ENCODE data around the gene CHST13. TPM values are rescaled to one million over a fixed set of nuclear protein-coding genes. Genes with fewer than 3 reads are reported as not detected.

CHST13 gene
- total and polyA plus RNA-seq, 2 of the 4 experiments (the other 2 are of a cell fraction): not detected

DNA sequence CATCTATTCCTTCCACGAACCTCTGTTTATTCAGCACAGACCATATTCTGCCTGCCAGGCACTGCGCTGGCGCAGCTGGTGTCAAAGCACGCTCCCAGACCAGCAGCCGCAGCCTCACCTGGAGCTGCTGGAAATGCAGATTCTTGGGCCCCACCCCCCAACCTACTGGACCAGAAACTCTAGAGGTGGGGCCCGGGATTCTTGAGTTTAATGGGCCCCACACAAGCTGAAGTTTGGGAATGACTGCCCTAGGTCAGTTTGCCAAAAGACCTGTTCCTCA is 7.0 kb downstream of the CHST13 start:
- Histone ChIP-seq H3K23ac (ENCODE audit: low read depth, low read length) (no peak overlapping the region), H3K14ac (replicated peaks; ENCODE audit: low read depth, low read length) (no peak overlapping the region), H4K20me1 (ENCODE audit: insufficient read depth, low read length) (no peaks in the 10 kb centered on the region), H3K18ac (ENCODE audit: low read depth, low read length) (no peak overlapping the region), H3K27me3 (ENCODE audit: control insufficient read depth, insufficient read depth, low read length) (peaks cover 43% of the 10 kb centered on the region), H3K4me3 (ENCODE audit: insufficient read depth, low read depth, low read length) (no peak overlapping the region), H4K5ac (ENCODE audit: low read depth, low read length) (no peak overlapping the region), H3K79me1 (ENCODE audit: low read depth in 1 of 2, low read length in 2 of 2) (no peaks in the 10 kb centered on the region), H3K4me2 (ENCODE audit: low read depth, low read length) (no peak overlapping the region), H4K91ac (ENCODE audit: insufficient read depth, low read depth, low read length) (no peak overlapping the region), H2BK120ac (ENCODE audit: low read depth, low read length) (no peak overlapping the region), H3K27ac (ENCODE audit: insufficient read depth, low read length) (no peak overlapping the region), H3K4me1 (ENCODE audit: control insufficient read depth, insufficient read depth, low read length) (no peaks in the 10 kb centered on the region), H3K36me3 (ENCODE audit: control insufficient read depth, insufficient read depth, low read length) (no peaks in the 10 kb centered on the region), H3K9me1 (ENCODE audit: insufficient read depth, low read length) (no peaks in the 10 kb centered on the region), H3K56ac (ENCODE audit: extremely low read depth, insufficient read depth, low read length) (no peak overlapping the region), H4K8ac (ENCODE audit: low read depth in 2 of 2, low read length in 2 of 2) (no peak overlapping the region), H3K4ac (ENCODE audit: low read depth, low read length) (no peak overlapping the region), H2BK15ac (ENCODE audit: low read depth, low read length) (no peak overlapping the region), H3K9me3 (ENCODE audit: control insufficient read depth, insufficient read depth, low read length) (no peaks in the 10 kb centered on the region), H2AK9ac (replicated peaks; ENCODE audit: low read depth, low read length, poor library complexity) (no peak overlapping the region), H2AFZ (replicated peaks; ENCODE audit: low read length, poor library complexity) (no peak overlapping the region), H2BK20ac (ENCODE audit: low read depth, low read length) (no peak overlapping the region), H2BK5ac (ENCODE audit: low read depth, low read length, poor library complexity, severe bottlenecking) (no peak overlapping the region), H2AK5ac (ENCODE audit: low read depth, low read length) (no peak overlapping the region), H3K9ac (ENCODE audit: low read depth, low read length) (no peak overlapping the region)
- POLR2A ChIA-PET (ENCODE audit: unreplicated experiment): no interaction called here
- ATAC-seq (ENCODE audit: low read depth): no peak
- no peak for DNase-seq
- in situ Hi-C loops (cut with MboI; ENCODE audit: low sequenced_read_pairs): no loop called here
- CTCF ChIA-PET: no interaction called here
- dilution Hi-C loops (cut with HindIII; ENCODE audit: low sequenced_read_pairs, unreplicated experiment): no loop called here
- TF ChIP-seq CTCF (conservative IDR thresholded peaks at IDR 0.05; ENCODE audit: low read depth, low read length) (no peak), MAFK (IDR thresholded peaks at IDR 0.05; ENCODE audit: low read depth, low read length) (no peak), RAD21 (IDR thresholded peaks at IDR 0.05; ENCODE audit: low read length) (no peak), RFX5 (IDR thresholded peaks at IDR 0.05; ENCODE audit: low read depth, low read length) (no peak), CHD1 (IDR thresholded peaks at IDR 0.05; ENCODE audit: low read depth, low read length) (no peak), CEBPB (IDR thresholded peaks at IDR 0.05; ENCODE audit: low read depth, low read length) (no peak), POLR2A (IDR thresholded peaks at IDR 0.05; ENCODE audit: low read depth, low read length) (no peak), ELK1 (IDR thresholded peaks at IDR 0.05; ENCODE audit: borderline replicate concordance, low read depth, low read length) (no peak), MXI1 (IDR thresholded peaks at IDR 0.05; ENCODE audit: borderline replicate concordance, low read depth, low read length) (no peak), MAZ (IDR thresholded peaks at IDR 0.05; ENCODE audit: borderline replicate concordance, low read depth, low read length) (no peak), FOS (IDR thresholded peaks at IDR 0.05; ENCODE audit: low read depth, low read length) (no peak), RCOR1 (IDR thresholded peaks at IDR 0.05; ENCODE audit: insufficient replicate concordance, low read length) (no peak), BHLHE40 (IDR thresholded peaks at IDR 0.05; ENCODE audit: low read depth, low read length) (no peak)
- BruUV-seq (replicated peaks): no TSS peak
- intact Hi-C loops (cut with micrococcal nuclease): no loop called here
- 25% methylated on average over 1 of the region's 6 CpGs; no CpG with 5 or more reads in 1 of the 2 experiments for WGBS, 2 experiments (ENCODE audit: extremely low coverage in 2 of 2, insufficient read length in 1 of 2)
